Fibroblast of villous mesenchyme (primary cell): Measurements from ENCODE around the gene LSM14B. TPM values are rescaled to one million over a fixed set of nuclear protein-coding genes. Genes with fewer than 3 reads are reported as not detected.

Source experiments
- DNase-seq: peaks from one replicate; pipeline ENCODE4 v3.0.0-alpha.2; 2010; ENCODE audit warnings: low read depth
- H3K4me3 ChIP-seq: 2 replicates; pipeline ENCODE4 v1.5.1; 2011; ENCODE audit warnings: low read depth, mild to moderate bottlenecking, low read length
- total RNA-seq: library from RNA; depleted of rRNA; stranded (reverse); fragments of >200 nt; gene quantifications from 2 replicates; pipeline ENCODE4 v1.2.3, GENCODE V29; 2012
- TF ChIP-seq, protein P1 (sequence below): IDR thresholded peaks from 2 replicates; pipeline ENCODE4 v1.5.1; 2012; ENCODE audit warnings: low read depth, mild to moderate bottlenecking, low read length; ENCODE audit not compliant: insufficient read depth

The LSM14B gene
- total RNA-seq, 1 donor: 30.7 TPM

DNA sequence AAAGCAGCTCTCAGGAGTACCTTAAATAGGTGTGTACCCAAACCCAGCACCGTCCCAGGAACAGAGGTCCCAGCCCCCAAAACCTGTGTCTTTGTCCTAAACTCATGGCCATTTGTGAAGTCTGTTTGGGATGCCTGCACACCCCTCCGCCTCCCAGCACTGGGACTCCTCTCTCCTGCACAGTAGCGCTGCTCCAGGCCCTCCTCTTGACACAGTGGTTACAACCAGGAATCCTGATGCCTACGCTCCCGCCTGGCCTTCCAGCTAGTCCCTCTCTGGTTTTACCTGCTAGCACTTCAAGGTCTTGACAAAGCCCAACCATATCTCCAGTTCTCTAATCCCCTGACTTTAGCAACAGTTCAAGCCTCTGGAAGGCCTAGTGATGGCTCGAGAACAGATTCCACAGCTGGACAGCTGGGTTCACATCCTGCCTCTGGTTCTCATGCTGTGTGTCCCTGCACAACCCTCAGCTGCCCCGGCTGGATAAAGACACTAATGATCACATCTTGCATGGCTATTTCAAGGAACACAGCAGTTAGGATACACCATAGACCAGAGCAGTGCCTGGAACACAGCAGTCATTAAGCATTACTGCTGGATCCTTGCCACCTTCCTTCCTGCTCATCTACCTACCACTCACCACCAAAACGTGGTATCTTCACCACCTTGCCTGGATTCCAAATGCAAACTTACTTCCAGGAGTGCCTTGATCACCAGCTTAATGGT is 15.4 kb downstream of the LSM14B start:
- TF ChIP-seq, protein P1, sequence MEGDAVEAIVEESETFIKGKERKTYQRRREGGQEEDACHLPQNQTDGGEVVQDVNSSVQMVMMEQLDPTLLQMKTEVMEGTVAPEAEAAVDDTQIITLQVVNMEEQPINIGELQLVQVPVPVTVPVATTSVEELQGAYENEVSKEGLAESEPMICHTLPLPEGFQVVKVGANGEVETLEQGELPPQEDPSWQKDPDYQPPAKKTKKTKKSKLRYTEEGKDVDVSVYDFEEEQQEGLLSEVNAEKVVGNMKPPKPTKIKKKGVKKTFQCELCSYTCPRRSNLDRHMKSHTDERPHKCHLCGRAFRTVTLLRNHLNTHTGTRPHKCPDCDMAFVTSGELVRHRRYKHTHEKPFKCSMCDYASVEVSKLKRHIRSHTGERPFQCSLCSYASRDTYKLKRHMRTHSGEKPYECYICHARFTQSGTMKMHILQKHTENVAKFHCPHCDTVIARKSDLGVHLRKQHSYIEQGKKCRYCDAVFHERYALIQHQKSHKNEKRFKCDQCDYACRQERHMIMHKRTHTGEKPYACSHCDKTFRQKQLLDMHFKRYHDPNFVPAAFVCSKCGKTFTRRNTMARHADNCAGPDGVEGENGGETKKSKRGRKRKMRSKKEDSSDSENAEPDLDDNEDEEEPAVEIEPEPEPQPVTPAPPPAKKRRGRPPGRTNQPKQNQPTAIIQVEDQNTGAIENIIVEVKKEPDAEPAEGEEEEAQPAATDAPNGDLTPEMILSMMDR: no peak
- no peak overlapping the region for H3K4me3 ChIP-seq
- no peak for DNase-seq

DNA sequence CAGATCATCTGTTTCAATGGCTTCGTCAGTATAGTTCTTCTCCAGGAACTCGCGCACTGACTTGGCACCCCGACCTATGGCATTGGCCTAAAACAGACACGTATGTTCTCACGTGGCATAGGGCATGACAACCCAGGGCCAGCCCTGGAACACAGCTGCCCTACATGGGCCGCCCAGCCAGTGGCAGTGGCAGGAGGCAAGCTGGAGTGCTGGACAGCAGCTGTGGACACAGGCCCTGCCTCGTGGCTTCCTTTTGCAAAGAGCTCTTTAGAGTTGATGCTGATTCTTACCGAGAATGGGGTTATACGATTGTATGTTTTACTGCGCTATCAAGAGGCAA is 15.9 kb downstream of the LSM14B start:
- no peak overlapping the region for H3K4me3 ChIP-seq
- DNase-seq: no peak
- TF ChIP-seq, protein P1: no peak

DNA sequence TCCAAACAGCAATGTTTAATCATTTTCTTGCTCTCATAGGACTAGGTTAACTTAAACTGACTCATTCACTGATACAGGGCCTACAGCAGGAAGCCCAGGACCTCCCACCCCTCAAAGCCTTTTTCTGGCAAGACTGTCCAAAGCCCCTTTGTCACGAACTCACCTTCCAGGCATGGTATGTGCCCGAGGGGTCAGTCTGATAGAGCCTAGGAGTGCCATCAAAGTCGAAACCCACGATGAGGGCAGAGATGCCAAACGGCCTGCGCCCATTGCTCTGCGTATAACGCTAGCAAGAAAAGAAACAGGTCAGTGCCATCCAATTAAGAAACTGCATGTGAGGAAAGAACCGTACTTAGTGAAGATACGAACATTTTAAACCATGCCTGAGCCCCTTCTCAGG is 16.6 kb downstream of the LSM14B start:
- DNase-seq: no peak
- TF ChIP-seq, protein P1: no peak
- no peak overlapping the region for H3K4me3 ChIP-seq

DNA sequence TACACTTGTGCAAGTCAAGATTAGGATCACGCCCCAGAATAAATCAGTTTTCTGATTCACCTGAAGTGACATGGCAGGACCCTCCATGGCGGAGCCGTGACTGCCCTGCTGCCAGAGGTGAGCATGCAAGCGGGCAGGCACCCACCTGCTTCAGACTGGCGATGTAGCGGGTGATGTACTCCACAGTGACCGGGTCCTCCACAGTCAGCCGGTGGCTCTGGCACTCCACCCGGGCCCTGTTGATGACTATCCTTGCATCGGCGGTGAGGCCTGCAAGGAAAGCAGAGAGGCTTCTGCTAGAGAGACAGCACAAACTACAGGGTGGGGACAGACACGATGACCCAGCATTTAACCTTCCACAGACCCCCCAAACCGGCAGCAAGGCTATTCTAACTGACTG is 17.4 kb downstream of the LSM14B start:
- TF ChIP-seq, protein P1: no peak
- DNase-seq: no peak
- no peak overlapping the region for H3K4me3 ChIP-seq

DNA sequence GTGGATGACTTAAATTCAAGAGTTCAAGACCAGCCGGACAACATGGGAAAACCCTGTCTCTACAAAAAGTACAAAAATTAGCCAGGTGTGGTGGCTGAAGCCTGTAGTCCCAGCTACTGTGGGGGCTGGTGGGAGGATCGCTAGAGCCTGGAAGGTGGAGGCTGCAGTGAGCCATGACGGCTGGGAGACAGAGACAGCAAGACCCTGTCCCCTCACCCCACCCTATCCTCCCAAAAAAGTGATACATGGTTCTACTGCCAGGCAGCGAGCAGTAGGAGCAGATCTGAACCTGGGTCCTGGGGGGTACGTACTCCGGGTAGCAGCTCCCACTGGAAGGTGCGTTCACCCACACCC is 18.7 kb downstream of the LSM14B start:
- DNase-seq: no peak
- TF ChIP-seq, protein P1: no peak
- H3K4me3 ChIP-seq: peak overlapping the region; percentile 78

DNA sequence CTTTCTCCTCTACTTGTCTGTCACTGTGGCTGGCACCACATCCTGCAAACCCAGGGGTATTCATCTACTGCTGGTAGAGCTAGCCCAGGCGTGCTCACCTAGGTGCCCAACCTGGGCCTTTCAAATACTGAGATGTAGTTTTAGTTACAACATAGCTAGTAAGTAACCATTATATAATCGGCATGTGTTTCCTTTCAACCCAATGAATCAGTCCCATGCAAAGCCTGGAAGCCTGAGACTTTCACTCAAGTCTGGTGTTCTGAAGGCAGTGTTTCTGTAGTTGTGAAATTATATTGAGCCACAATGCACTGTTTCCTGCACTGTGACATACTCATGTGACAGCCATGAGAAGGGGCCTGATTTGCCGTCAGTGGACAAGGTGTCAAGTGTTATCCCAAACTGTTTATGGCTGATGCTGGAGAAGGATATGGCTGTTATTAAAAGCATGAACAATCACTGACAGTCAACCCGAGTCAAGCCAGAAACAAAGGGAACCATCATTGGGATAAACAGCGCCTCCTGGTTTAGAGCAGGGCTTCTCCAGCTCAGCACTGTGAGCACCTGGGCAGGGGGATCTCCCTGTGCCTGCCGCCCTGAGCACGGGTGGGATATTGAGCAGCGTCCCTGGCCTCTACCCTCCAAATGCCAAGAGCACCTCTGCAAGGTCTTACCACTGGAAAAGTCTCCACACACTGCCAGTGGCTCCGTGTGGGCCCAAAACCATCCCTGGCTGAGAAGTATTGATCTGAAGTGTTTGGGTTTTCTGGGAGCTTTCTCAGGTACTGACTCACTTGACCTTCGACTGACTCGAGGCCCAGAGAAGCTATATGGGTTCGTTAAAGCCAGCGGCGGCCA is 19.3 kb downstream of the LSM14B start:
- TF ChIP-seq, protein P1: peak; percentile 38
- H3K4me3 ChIP-seq: peak overlapping the region; percentile 78
- DNase-seq: peak; percentile 64
